Measurements from ENCODE around the gene TMEM62.

TMEM62 gene

DNA sequence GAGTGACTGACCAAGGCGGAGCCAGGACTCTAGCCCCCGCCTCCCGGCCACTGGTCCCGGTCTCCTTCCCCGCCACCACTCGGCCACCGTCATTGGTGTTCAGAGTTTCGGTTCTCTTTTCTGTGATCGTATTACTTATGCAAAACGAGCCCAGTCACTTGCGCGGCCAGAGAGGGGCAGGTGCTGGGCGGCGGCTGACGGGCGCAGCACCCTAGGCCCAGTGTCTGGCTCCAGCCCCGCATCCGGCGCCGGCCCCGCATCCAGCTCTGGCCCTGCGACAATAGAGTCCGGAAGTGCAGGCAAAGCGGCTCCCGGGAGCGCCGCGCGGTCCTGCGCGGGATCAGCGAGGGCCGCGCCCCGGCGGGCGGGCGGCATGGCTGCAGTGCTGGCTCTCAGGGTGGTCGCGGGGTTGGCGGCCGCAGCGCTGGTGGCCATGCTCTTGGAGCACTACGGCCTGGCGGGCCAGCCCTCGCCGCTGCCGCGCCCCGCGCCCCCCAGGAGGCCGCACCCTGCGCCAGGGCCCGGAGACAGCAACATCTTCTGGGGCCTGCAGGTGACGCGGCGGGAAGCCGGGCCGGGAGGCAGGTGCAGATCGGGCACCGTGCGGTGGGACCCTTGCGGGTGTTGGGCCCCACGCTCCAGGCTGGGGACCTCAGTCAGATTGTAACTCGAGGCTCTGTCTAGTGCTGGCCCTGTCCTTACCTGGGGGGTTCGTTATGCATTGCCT, at the start of gene TMEM62:
Gene TMEM62, plus strand, starts transcription at position 157 of the 727 bp plus-strand sequence. Its CDS starts 217 bp downstream, at position 374.
- no peak for DNase-seq

DNA sequence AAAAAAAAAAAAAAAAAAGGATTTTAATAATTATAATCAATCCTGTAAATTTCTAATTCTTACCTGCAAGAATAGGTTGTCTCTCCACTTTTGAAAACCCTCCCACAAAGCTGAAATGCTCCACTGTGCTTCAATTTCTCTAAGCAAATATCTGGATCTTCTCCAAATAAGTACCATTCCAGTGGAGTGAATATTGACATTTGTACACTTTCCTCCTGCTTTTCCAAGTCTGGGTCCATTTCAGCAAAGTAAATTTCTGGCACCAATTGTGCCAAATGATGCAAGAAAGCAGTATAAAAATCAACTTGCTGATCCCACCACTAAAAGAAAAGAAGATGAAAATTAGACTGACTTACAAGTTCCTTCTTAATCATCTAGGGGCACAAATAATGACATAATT, 47.5 kb upstream of the TMEM62 start:
- DNase-seq, result no peak

DNA sequence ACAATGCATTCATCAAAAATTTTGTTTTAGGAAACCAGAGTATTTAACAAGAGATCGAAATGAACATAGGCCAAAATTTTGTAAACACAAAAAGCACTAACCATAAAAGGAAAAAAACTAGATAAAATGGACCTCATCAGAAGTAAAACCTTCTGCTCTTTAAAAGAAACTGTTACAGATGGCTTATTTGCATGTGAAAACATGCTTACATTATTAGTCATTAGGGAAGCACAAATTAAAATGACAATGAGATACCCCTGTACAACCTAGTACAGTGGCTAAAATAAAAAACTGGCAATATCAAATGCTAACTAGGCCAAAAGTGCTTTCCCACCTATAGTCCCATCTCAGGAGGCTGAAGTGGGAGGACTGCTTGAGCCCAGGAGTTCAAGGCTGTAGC, 46.8 kb upstream of the TMEM62 start:
- no peak for DNase-seq

DNA sequence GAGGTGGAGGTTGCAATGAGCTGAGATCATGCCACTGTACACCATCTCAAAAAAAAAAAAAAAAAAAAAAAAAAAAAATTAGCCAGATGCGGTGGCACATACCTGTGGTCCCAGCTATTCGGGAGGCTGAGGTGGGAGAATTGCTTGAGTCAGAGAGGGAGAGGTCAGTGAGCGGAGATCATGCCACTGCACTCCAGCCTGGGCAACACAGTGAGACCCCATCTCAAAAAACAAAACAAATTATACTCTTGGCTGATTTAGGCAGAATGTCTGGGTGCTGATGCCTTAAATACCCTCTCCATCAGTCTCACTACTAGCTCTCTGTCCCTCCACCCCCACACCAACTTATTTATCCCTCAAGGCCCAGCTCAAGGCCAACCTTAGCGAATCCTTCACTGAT, 41.5 kb upstream of the TMEM62 start:
- no peak for DNase-seq

DNA sequence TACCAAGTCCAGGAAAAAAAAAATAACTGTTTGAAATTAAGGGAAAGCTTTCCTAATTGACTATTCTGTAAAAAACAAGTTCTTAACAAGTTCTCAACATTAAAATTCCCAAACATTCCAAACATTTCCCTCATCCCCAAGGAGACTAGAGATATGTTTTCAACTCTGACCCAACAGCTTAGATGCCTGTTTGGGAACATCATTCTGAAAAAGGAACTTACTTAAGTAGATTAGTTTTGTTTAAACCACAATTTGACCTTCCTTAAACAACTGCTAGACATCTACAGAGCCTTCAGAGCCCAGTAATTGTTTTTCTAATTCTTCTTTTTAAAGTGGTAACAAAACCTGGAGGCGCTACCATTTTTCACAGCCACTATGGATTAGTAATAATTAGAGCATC, 40.4 kb upstream of the TMEM62 start:
- no peak for DNase-seq

DNA sequence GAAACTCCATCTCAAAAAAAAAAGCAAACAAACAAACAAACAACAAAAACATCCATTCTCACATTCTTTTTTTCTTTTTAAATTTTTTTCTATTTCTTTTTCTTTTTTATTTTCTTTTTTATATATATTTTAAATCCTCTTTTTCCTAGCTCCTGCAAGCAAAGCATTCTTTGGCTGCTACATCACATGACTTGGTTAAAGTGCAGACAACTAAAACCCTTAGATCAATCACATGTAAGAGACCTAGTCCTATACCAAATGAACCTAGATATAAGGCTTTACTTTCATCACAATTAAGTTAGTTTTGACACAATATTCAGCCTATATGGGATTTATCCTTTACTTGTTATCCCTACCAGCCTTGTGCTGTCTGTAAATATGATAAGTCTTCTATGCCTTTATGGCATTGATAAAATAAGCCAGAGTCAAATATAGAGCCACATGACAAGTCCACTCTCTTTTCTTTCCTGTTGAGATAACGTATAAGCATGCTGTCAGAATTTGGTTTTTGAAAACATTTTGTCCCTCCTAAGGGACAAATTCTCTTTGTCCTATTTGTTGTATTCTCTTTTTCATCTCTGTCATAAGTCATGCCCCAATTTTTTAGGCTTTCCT, 38.9 kb upstream of the TMEM62 start:
- no peak for DNase-seq

DNA sequence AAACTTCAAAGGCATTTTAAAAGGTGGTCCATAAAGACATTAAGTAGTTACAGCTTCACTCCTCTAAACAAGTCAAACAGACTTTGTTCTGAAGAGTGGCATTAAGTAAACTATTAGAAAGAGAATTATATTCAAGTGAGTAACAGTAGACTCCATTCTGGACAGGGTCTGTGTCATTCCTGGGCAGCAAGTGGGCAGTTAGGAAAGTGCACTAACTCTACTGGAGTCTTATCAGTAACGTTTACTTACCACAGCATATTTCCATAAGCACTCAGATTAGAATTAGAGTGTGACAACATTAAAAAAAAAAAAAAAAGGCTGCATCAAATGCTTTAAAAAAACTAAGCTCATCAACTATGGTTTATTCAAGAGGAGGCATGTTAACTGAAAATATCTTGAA, 38.1 kb upstream of the TMEM62 start:
- DNase-seq, result no peak

DNA sequence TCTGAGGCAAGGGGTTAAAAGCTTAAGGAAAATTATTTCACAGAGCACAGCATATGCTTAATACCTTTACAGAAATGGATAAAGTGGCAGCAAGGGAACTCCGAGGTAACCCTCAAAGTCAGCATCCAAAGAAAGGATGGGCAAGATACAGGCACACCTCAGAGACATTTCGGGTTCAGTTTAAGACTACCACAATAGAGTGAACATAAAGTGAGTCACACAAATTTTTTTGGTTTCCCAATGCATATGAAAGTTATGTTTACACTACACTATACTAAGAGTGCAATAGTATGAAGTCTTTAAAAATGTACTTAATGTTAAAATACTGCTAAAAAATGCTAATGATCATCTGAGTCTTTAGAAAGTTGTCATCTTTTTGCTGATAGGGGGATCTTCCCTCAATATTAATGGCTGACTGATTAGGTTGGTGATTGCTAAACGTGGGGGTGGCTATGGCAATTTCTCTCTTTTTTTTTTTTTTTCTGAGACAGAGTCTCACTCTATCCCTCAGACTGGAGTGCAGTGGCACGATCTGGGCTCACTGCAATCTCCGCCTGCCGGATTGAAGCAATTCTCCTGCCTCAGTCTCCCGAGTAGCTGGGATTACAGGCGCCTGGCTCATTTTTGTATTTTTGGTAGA, 37.6 kb upstream of the TMEM62 start:
- no peak for DNase-seq

DNA sequence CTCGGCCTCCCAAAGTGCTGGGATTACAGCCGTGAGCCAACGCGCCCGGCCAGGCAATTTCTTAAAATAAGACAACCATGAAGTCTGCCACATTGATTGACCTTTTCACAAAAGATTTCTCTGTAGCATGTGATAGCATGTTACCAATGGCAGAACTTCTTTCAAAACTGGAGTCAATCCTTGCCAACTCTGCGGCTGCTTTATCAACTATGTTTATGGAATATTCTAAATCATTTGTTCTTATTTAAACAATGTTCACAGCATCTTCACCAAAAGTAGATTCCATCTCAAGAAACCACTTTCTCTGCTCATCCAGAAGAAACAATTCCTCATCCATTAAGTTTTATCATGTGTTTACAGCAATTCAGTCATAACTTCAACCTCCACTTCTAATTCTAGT, 37.0 kb upstream of the TMEM62 start:
- DNase-seq, result no peak

DNA sequence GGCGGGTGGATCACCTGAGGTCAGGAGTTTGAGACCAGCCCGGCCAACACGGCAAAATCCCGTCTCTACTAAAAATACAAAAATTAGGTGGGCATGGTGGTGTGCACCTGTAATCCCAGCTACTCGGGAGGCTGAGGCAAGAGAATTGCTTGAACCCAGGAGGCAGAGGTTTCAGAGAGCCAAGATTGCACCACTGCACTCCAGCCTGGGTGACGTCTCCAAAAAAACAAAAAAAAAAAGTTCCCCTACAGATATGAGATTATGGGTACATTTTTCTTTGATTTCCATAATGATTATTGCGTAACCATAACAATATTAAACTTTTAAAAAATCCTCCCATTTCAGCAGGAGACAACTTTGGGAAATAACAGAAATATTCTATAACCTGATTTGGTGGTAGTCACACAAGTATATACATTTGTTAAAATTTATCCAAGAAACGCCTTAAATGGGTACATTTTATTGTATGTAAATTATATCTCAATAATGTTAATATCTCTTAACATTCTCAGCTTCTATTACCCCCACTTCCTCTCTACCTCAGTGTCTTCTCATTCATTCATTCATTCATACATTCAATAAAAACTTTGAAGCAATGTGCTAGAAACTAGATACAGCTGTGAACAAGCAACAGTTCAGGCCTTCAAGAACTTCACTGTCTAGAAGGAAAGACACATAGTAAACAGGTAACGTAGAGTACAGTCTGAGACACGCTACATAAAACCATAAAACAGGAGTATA, 34.1 kb upstream of the TMEM62 start:
- DNase-seq, result no peak

DNA sequence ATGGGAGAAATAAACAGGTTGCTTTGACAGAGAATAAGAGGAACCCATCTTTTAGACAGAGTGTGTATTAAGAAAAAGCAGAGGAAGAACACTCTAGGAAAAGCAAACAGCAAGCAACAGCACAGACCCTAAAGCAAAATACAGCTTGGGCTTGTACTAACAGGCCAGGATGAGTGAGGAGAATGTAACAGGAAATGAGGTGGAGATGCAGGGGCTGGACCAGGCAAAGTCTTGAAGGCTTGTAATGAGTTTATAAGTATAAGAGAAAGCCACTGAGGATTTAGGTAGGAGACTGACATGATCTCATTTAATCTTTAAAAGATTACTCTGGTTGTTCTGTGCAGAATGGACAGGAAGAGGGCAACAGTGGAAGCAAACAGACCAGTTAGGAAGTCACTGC, 32.4 kb upstream of the TMEM62 start:
- no peak for DNase-seq

DNA sequence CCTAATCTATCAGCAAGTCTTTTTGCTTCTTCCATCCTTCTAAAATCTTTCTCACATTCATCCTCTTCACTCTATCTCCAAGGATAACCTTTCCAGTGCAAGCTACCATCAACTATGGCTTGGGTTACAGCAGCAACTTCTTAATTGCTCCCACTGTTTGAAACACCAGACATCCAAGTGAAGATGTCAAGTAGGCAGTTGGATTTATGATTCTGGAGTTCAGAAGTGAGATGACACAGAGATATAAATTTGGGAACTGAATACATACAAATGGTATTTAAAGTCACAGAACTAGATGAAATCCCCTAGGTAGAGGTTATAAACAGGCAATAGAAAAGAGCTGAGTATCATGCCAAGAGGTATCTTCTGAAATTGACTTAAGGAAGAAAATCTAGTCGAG, 31.2 kb upstream of the TMEM62 start:
- DNase-seq, result no peak

DNA sequence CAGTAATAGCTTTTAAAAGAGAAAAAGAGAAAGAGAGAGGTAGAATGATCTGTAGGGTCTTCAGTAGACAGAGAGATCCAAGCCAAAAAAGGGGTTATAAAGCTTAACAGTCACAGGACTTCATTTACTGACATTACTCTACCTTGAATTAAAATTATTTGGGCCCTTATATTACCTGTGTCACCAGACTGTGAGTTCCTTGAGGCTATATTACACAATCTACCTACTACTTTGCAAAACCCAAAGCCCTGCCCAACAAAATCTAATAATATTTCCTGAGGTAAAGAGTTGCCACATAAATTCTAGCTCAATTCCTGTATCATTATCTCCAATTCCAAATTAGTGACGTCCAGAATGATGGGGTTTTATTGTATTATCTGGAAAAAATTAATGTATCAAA, 29.5 kb upstream of the TMEM62 start:
- no peak for DNase-seq

DNA sequence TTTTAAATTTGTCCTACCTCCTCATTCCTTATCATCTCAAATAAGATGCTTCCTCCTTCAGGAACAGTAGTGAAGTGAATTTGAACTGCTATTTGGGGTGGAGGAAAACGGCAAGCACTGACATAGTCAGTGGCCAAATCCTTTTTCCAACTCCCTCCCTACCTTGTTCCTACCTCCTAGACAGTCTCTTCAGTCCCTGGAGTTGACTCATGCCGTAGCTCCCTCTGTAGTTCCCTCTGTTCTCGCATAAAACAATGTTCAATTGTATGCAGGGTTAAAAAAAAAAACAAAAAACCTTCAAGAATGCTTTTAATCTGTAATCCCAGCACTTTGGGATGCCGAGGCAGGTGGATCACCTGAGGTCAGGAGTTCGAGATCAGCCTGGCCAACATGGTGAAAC, 29.0 kb upstream of the TMEM62 start:
- no peak for DNase-seq

DNA sequence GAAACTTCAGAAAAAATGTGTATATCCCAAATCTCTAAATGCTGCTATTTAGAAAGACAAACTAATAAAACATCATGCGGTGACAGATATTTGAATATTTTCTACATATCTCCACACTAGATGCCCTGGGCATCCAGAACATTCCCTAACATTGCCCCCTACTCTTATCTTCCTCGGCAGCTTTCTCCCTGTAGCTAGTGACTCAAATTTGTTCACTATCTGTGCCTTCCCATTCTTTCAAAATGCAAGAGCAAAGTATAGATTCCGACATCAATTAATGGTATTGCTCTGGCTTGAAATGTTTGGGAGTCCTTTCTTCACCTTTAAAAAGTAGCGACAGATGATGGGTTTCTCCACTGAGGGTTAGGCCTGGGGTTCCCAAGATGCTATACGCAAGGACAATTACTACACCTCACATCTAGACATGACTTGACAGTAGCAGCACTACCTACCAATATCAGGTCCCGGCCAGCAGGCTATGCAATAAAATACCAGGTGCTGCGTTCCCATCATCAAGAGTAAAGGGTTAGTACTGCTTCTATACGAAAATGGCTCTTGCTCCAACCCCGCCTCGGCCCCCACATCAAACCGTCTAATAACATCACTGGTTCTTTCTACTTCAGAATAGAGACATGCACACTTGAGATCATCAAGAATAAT, 28.2 kb upstream of the TMEM62 start:
- no peak for DNase-seq

DNA sequence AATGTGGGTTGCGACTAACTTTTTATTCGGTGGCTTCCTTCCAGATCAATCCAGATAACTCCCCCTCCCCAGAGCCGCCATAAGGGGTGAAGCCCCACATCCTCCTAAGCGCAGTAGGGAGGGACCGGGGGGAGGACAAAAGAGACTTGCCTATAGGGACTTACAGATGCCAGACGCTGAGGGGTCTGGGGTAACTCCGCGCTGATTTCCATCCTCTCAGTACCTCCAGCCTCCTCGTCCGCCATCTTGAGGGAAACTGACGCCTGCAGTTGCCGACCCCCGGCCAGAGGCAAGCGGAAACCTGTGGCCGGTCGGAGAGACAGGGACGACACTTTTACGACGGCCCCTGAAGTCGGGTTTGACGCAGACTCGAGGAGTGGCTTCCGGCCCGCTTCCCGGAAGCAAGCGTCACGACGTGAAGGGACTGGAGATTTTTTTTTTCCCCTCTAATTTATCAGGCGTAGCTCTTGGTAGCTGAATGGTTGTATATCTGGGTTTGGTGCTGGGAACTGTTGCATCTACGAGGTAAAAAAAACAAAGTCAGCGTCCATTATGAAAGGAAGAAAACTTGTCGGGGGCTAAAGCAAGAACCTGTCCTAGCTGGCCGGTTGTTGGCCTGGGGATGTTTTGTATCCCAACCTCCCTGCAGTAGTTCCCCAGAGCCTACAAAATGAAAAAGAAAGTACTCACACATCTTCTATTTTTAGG, 27.5 kb upstream of the TMEM62 start, which contains the start of gene UBR1:
Gene UBR1, minus strand, starts transcription at position 261 of the 708 bp plus-strand sequence. Its CDS starts 16 bp downstream, at position 245.
- no peak for DNase-seq

DNA sequence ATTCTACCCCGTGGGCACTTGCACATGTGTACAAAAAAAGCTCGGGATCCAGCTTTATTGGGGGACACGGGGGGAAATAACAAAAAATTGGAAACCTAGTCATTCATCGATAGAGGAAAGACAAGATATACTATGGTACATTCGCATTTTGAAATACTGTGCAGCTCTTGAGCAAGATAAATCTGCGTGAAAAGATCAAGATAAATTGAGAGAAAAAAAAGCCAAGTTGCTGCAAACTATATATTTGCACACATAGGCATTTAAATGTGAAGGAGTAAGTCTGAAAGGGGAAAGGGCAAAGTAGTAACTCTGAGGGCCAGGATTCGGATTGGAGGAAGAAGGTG, 26.9 kb upstream of the TMEM62 start:
- no peak for DNase-seq

DNA sequence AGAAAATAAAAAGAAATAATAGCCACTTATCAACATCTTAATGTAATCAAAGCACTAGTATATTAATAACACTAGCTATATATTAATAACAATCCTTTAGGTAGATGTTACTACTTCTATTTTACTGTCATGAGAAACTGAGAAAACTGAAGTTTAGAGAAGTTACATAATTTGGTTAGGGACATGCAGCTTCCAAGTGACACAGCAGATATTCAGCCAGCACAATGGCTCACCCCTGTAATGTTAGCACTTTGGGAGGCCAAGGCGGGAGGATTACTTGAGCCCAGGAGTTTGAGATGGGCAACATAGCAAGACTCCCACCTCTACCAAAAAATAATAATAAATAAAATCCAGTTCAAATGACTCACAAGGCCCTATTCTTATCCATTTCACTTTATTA, 25.6 kb upstream of the TMEM62 start:
- DNase-seq, result no peak

DNA sequence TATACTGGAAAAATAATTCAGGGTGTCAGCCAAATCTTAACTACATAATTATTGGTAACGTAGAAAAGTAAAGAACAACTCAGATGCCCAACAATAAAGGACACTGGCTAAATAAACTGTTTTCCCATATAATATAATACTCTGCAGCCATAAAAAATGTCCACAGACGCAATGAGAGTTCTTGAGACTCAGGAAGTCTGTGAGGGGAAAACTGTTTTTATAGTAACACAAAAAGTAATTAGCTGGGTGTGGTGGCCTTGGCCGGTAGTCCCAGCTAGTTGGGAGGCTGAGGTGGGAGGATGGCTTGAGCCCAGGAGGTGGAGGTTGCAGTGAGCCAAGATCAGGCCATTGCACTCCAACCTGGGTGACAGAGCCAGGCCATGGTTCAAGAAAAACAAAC, 22.0 kb upstream of the TMEM62 start:
- DNase-seq, result no peak

DNA sequence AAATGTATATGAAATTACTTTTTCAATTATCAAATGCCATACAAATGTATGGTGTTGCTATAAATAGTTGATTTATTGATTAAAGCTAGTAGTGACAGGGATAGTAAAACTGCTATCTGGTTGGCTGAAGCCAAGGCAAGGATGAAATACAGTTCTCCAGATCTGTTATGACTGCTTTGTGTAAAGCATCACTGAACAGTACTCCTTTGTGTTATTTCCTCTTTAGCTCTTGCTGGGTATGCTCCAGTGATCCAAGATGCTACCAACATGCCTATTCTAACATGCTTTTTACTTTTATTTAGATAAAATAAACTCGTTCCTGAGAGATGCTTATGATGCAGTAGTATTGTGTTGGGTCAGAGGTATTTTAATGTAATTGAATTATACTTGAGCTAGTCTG, 15.1 kb upstream of the TMEM62 start:
- DNase-seq, result no peak

DNA sequence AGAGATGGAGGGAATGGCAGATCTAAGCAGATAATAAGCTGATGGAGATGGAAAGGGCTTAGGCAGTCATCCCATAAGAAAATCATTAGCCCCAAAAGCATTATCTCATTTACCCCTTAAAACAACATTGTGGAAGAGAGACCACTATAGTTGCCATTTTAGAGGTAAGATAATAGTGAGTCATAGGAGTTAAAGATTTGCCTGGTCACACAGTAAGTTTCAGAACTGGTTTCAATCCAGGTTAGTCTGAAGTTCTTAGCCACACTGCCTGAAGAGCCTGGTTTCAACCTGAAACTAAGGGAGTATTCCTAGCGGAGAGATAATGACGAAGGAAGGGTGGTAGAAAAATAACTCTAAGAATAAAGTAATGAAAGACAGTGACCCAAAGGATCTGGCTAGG, 14.6 kb upstream of the TMEM62 start:
- no peak for DNase-seq

DNA sequence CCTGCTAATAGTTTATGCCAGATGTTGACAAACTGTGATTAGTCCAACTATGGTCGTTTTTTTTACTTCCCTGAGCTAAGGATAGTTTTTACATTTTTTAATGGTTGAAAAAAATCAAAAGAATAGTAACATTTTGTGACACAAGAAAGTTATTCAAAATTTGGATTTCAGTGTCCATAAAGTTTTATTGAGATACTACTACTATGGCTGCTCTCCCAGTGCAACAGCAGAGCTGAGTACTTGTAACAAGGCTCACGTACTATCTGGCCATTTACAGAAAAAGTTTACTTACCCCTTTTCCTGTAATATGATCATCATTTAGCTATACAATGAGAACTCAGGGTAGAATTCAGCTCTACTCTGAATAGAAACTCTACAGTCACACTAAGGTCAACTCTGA, 11.5 kb upstream of the TMEM62 start:
- no peak for DNase-seq

Measured in NCI-H1417 treated with DMSO at 0.1 percent for 48 hours (cell line).